COLO829 (cell line): Measurements from ENCODE around the gene PACS1.
A peak's percentile ranks its signal among the peaks of the same experiment; 100 is the strongest.

ENCODE experiments used
- DNase-seq: peaks from one replicate; pipeline ENCODE4 v3.0.0; 2012; ENCODE audit warnings: low spot score

The PACS1 gene

DNA sequence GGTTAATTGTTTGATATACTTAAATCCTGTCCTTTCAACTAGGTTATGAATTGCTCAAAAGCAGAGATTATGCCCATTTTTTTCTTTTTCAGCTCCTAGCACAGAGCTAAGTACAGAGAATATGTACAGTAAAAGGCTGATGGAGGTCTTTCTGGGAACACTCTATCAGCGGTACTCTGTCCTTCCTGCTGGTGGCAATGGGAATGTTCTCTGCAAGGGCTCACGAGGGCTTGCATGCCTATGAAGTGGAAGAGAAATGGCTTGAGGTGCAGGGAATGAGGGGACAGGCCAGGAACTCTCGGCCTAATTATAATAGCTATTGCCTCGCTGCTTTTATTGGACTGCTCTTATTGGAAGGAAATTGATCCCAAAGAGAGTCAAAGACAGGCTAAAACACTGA, 114.7 kb downstream of the PACS1 start:
- no peak for DNase-seq

GRCh38 chr11:66186470-66186869, 116.4 kb downstream of the PACS1 start:
- DNase-seq: no peak

- no peak for DNase-seq
These were observed 117.4 kb downstream of the PACS1 start for GRCh38 chr11:66187453-66187852.

DNA sequence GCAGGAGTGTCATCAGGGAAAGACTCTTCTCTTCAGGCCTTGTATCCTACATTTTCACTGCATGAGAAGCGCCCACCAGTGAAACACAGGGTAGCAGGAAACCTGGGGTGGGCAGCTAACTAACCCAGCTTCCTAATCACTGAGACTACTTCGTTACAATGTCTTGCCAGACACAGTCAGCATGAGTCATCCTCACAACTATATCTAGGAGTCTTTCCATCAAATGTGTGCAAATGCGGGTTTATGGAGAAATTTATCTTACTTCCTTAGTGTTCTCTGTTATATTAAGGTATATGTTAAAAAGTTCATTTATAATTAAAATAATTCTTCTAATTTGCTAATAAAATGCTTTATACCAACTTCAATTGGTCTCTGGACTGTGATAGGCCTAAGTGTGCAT, 118.5 kb downstream of the PACS1 start:
- DNase-seq: no peak

DNA sequence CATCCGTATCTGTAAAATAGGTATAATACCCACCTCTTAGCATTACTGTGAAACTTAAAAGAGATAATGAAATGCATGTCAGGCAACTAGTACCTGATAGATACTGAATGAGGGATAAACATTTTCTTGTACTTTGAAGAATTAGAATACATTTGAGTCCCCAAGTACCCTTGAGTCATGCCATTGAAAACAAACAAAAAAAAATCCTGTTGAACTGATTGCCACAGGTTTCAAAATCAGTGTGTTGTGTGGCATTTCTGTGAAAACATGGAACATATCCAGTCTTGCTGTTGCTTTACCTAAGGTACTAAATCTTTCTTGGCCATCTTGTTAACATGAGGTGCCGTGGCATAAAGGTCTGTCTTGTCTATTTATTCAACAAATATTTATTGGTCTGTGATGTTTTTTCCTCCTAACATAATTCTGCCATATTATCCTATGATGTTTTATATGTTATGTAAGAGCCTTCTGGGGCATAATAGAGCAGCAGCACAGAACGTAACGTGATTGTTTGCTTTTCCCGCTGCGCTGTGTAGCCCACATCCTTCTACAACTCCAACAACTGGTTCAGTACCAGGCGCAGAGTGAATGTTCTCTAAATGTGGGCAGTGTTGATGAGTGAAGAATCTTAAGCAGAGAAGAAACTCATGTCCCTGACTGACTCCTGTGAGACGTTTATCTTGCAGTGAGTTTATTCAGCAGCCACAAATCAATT, 119.1 kb downstream of the PACS1 start:
- DNase-seq: no peak

DNA sequence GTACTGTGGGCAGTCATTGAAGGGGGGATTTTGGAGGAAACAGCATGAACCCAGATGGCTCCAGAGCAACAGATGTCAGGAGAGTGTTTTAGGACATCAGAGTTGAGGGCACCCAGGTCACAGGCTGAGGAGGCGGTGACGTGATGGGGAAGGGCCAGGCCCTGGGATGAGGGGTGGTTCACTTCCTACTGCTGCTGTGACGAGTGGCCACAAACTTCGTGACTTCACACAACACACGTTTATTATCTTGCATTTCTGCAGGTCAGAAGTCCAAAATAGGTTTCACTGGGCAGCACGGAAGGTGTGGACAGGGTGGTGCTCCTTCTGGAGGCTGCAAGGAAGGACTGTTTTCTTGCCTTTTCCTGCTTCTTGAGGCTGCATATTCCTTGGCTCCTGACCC, 120.7 kb downstream of the PACS1 start:
- no peak for DNase-seq

- DNase-seq: no peak
These were observed 122.2 kb downstream of the PACS1 start for GRCh38 chr11:66192181-66192863.

DNA sequence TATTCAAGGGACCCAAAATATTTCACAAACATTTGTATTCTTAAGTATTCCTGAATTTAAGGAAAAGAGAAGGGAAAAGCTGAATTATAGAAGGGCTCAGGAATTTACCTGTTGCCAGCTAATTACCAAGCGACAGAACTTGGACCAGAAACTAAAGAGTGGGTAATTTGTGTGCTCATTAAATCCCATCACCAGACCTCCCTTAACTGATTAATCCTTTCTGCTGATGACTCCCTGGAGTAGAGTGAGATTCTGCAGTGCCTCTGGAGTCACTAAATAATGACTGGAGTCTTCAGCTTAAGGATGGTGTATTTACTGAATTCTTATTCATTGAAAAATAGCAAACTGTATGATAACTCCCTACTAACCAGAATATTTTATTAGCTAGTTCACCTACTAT, 124.3 kb downstream of the PACS1 start:
- no peak for DNase-seq

DNA sequence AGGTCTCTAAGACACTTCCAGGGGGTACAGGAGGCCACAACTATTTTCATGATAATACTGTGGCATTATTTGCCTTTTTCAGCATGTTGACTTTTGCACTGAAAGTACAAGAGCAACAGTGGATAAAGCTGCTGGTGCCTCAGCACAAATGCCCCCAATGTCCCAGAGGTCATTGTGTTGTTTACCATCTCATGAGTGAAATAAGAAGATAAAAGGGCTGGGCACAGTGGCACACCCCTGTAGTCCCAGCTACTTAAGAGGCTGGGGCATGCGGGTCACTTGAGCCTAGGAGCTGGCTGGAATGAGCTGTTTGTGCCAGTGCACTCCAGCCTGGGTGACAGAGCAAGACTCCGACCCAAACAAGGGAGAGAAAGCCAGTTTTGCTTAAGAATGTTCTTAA, 125.8 kb downstream of the PACS1 start:
- DNase-seq: no peak

GRCh38 chr11:66203847-66204246, 133.8 kb downstream of the PACS1 start:
- DNase-seq: no peak

DNA sequence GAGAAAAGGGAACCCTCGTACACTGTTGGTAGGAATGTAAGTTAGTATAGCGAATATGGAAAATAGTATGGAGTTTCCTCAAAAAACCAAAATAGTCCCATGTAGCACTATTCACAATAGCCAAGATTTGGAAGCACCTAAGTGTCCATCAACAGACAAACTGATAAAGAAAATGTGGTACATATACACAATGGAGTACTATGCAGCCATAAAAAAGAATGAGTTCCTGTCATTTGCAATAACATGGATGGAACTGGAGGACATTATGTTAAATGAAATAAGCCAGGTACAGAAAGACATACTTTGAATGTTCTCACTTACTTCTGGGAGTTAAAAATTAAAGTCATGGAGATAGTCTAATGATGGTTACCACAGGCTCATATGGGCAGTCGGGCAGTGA, 134.3 kb downstream of the PACS1 start:
- no peak for DNase-seq

- DNase-seq: no peak
These were observed 137.7 kb downstream of the PACS1 start for GRCh38 chr11:66207816-66208215.

DNA sequence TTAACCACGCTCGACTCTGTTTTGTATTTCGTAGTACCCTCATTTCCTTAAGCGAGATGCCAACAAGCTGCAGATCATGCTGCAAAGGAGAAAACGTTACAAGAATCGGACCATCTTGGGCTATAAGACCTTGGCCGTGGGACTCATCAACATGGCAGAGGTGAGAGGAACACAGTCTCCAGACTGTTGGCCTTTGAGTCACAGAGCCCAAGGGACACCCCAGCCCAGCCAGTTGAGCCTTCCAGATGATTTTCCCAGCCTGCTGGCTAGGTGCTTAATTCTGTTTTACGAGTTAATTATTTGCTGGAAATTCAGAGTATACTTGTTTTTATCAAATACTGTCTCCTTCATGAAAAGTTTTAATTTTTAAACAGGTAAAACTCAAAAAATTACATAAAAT, 141.0 kb downstream of the PACS1 start:
- DNase-seq: no peak

DNA sequence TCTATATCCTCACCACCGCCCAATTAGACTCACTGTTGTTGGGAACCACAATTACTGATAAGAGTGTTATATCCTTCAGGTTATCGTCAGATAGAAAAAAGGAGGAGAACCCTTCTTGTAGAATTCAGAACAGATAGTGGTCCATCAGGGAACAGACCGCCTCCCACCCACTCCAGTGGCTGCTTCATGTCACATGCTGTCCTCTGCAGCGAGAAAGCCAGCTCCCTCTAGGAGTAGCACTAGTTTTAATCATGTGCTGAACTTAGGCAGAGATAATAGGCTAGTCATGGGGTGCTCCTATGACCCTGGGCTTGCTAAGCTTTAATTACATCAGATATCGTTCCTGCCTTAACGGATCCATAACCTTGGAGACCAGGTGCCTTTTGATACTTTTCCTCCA, 146.8 kb downstream of the PACS1 start:
- DNase-seq: no peak

GRCh38 chr11:66218036-66218435, 148.0 kb downstream of the PACS1 start:
- DNase-seq: no peak

- DNase-seq: no peak
These were observed 149.0 kb downstream of the PACS1 start for GRCh38 chr11:66218846-66219620.

DNA sequence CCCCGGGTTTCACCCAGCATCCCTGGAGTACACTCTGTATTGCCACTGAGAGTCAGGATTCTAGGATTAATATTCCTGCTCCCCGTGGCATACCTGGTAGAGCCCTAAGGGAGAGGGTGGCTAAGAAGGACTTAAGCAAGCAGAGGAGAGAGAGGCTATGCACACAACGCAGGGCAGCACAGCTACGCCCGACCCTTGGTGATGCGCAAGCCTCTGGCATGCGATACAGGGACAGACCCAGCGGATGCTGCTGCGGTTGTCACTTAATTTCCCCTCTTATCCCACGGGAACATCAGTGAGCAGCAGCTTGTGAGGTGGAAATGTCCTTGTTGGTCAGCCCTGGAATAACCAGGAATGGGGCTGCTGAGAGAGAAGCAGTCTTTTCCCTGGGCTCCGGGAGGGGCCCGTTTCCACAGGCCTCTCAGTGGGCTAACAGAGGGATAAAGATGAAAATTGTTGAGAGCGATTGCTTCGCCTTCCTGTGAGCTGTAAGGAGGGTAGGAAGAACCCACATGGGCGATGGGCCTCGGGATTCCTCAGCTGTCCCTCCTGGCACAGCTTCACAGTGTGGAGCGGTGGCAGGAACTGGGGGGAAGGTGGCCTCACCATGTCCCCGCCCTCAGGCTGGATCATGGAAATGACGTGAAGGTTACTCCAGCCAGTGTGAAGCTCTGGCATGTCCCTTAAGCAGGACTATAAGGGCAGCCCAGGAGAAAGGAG, 149.9 kb downstream of the PACS1 start:
- no peak for DNase-seq

DNA sequence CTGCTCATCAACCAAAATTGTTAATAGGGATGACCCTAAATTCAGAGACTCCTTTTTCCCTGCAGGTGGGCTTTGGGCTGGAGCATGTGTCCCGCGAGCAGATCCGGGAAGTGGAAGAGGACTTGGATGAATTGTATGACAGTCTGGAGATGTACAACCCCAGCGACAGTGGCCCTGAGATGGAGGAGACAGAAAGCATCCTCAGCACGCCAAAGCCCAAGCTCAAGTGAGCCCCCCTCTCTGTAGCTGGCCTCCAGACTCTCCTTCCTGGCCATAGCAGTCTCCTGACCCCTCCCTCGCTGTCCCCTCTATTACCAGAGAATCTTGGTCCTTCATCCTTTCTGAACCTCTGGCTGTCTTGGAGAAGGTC, 150.5 kb downstream of the PACS1 start:
- no peak for DNase-seq

DNA sequence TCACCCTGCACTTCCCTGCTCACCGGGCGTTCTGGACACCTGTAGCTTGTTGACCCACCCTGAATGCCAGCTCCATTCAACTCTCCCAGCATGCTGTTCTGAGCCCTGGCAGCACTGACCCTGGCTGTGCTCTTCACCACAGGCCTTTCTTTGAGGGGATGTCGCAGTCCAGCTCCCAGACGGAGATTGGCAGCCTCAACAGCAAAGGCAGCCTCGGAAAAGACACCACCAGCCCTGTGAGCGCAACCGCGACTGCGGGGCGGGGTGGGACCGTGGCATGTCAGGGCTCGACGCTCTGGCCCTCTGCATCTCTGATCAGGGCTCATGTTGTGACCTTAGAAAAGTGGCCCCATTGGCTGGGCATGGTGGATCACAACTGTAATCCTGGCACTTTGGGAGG, 150.9 kb downstream of the PACS1 start:
- DNase-seq: no peak

GRCh38 chr11:66221726-66222236, 151.7 kb downstream of the PACS1 start:
- no peak for DNase-seq

- DNase-seq: peak; percentile 84
These were observed 152.5 kb downstream of the PACS1 start for GRCh38 chr11:66222358-66223149.
